ENCODE measurements around the gene EXOC3L4. TPM values are rescaled to one million over a fixed set of nuclear protein-coding genes. Genes with fewer than 3 reads are reported as not detected.

EXOC3L4 gene
- total and polyA plus RNA-seq, 4 donors: 24.0 to 77.8 (median 36.7) TPM

GRCh38 chr14:103156651-103157378 lies 62.3 kb downstream of the EXOC3L4 start:
- peaks cover 0 to 3% (median 0%) of the 10 kb centered on the region in 4 donors for H3K9me3 ChIP-seq (ENCODE audit: control insufficient read depth in 4 of 4, low read length in 3 of 4)
- DNase-seq (ENCODE audit: low spot score): no peak
- H3K4me3 ChIP-seq (ENCODE audit: low read depth in 1 of 3, low read length in 3 of 3): no peak overlapping the region
- 87% methylated on average over 21 of the region's 21 CpGs for WGBS
- H3K4me1 ChIP-seq (ENCODE audit: control insufficient read depth in 4 of 4, insufficient read depth in 4 of 4, low read length in 3 of 4): peaks cover 4 to 24% (median 15%) of the 10 kb centered on the region in 4 donors
- TF ChIP-seq SP1 (IDR thresholded peaks at IDR 0.05): no peak
- no peak for TF ChIP-seq JUND (IDR thresholded peaks at IDR 0.05)
- TF ChIP-seq, protein P1, sequence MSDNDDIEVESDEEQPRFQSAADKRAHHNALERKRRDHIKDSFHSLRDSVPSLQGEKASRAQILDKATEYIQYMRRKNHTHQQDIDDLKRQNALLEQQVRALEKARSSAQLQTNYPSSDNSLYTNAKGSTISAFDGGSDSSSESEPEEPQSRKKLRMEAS (IDR thresholded peaks at IDR 0.05): no peak
- TF ChIP-seq ATF3 (IDR thresholded peaks at IDR 0.05): no peak
- TF ChIP-seq EGR1 (IDR thresholded peaks at IDR 0.05; ENCODE audit: low read depth in 2 of 2): no peak
- no peak overlapping the region for H3K27ac ChIP-seq (ENCODE audit: low read depth in 1 of 2, low read length in 2 of 2)
- H3K36me3 ChIP-seq (ENCODE audit: control insufficient read depth in 4 of 4, insufficient read depth in 3 of 4, low read depth in 1 of 4, low read length in 3 of 4): no peaks in the 10 kb centered on the region
- no peak overlapping the region for H3K9ac ChIP-seq (ENCODE audit: low read depth in 1 of 2, low read length in 2 of 2)
- no peaks in the 10 kb centered on the region for H3K27me3 ChIP-seq (ENCODE audit: control insufficient read depth in 4 of 4, insufficient read depth in 4 of 4, low read length in 3 of 4)

- Histone ChIP-seq H3K4me3 (ENCODE audit: low read depth in 1 of 3, low read length in 3 of 3) (no peak overlapping the region), H3K9ac (ENCODE audit: low read depth in 1 of 2, low read length in 2 of 2) (no peak overlapping the region), H3K36me3 (ENCODE audit: control insufficient read depth in 4 of 4, insufficient read depth in 3 of 4, low read depth in 1 of 4, low read length in 3 of 4) (no peaks in the 10 kb centered on the region), H3K27ac (ENCODE audit: low read depth in 1 of 2, low read length in 2 of 2) (no peak overlapping the region), H3K4me1 (ENCODE audit: control insufficient read depth in 4 of 4, insufficient read depth in 4 of 4, low read length in 3 of 4) (peaks cover 4 to 24% (median 15%) of the 10 kb centered on the region in 4 donors), H3K9me3 (ENCODE audit: control insufficient read depth in 4 of 4, low read length in 3 of 4) (peaks cover 0 to 8% (median 0%) of the 10 kb centered on the region in 4 donors), H3K27me3 (ENCODE audit: control insufficient read depth in 4 of 4, insufficient read depth in 4 of 4, low read length in 3 of 4) (no peaks in the 10 kb centered on the region)
- no peak for TF ChIP-seq EGR1 (IDR thresholded peaks at IDR 0.05; ENCODE audit: low read depth in 2 of 2)
- no peak for TF ChIP-seq GABPA (IDR thresholded peaks at IDR 0.05 in 1 of 2, conservative IDR thresholded peaks at IDR 0.05 in 1 of 2)
- TF ChIP-seq HNF4A (conservative IDR thresholded peaks at IDR 0.05): no peak
- TF ChIP-seq TAF1 (conservative IDR thresholded peaks at IDR 0.05): no peak
- no peak for TF ChIP-seq YY1 (IDR thresholded peaks at IDR 0.05)
- no peak for TF ChIP-seq NR2F2 (IDR thresholded peaks at IDR 0.05)
- no peak for TF ChIP-seq ATF3 (IDR thresholded peaks at IDR 0.05)
- TF ChIP-seq ZBTB33 (IDR thresholded peaks at IDR 0.05): no peak
- TF ChIP-seq CTCF (IDR thresholded peaks at IDR 0.05; ENCODE audit: low read depth, low read length, missing input control): no peak
- no peak for TF ChIP-seq RAD21 (IDR thresholded peaks at IDR 0.05)
- no peak for TF ChIP-seq FOXA1 (IDR thresholded peaks at IDR 0.05)
- no peak for TF ChIP-seq SP1 (IDR thresholded peaks at IDR 0.05)
- TF ChIP-seq FOXA2 (IDR thresholded peaks at IDR 0.05): no peak
- TF ChIP-seq, protein P2, sequence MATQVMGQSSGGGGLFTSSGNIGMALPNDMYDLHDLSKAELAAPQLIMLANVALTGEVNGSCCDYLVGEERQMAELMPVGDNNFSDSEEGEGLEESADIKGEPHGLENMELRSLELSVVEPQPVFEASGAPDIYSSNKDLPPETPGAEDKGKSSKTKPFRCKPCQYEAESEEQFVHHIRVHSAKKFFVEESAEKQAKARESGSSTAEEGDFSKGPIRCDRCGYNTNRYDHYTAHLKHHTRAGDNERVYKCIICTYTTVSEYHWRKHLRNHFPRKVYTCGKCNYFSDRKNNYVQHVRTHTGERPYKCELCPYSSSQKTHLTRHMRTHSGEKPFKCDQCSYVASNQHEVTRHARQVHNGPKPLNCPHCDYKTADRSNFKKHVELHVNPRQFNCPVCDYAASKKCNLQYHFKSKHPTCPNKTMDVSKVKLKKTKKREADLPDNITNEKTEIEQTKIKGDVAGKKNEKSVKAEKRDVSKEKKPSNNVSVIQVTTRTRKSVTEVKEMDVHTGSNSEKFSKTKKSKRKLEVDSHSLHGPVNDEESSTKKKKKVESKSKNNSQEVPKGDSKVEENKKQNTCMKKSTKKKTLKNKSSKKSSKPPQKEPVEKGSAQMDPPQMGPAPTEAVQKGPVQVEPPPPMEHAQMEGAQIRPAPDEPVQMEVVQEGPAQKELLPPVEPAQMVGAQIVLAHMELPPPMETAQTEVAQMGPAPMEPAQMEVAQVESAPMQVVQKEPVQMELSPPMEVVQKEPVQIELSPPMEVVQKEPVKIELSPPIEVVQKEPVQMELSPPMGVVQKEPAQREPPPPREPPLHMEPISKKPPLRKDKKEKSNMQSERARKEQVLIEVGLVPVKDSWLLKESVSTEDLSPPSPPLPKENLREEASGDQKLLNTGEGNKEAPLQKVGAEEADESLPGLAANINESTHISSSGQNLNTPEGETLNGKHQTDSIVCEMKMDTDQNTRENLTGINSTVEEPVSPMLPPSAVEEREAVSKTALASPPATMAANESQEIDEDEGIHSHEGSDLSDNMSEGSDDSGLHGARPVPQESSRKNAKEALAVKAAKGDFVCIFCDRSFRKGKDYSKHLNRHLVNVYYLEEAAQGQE (IDR thresholded peaks at IDR 0.05): no peak
- no peak for TF ChIP-seq JUND (IDR thresholded peaks at IDR 0.05)
- TF ChIP-seq, protein P1 (IDR thresholded peaks at IDR 0.05): no peak
- TF ChIP-seq HNF4G (IDR thresholded peaks at IDR 0.05): no peak
- TF ChIP-seq RXRA (IDR thresholded peaks at IDR 0.05): no peak
- DNase-seq (ENCODE audit: low spot score): no peak
- WGBS: 96% methylated on average over 19 of the region's 19 CpGs
Observed at GRCh38 chr14:103157969-103158368, 63.4 kb downstream of the EXOC3L4 start.

Data from liver (tissue), 9 donors.